GM21576 (cell line): ENCODE measurements around the gene APOA5.
"Not testable (repeated sequence)": the region's sequence is repeated elsewhere in the genome, so short reads cannot be mapped to it uniquely, and the experiment has no call there.

ENCODE experiments used
- ATAC-seq: cut with Tn5 transposase; IDR thresholded peaks from one replicate; pipeline ENCODE4 v1.9.1; 2021; ENCODE audit warnings: mild to moderate bottlenecking, moderate library complexity; ENCODE audit not compliant: unreplicated experiment

The APOA5 gene

GRCh38 chr11:116776522-116776984, 15.1 kb downstream of the APOA5 start:
- no peak for ATAC-seq

DNA sequence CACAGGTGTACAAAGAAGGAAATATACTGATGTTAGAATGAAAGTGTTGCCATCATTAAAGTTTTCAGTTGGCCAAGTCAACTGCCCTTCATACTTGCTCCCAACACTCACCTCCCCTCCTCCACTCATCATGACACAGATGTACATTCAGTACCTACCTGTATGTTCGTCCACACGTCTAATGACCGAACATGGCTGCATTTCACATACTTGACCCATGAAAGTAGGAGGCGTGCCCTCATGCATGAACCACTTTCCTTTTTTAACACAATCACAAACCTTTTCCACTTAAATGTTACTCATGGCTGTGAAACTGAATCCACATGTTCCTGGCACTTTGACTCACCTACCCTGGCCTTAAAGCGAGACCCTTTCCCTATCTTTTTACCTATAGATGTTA, 15.7 kb downstream of the APOA5 start:
- no peak for ATAC-seq

DNA sequence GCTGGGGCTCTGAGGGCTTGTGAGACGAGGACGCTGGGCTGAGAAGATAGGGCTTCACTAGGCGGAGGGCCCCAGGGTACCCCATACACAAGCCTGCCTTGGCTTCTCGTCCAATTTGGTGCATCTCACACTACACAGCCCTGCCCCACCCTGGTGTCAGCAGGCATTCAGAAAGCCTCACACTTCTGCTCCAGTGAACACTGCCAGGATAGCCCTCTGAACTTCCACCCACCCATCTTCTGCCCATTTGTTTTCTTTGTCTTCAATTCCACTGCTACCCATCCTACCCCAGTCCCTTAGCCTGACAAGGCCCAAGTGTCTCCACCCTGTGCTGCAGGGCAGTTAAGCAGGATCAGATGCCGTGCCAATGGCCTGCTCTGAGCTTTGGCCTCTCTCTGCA, 17.0 kb downstream of the APOA5 start:
- no peak for ATAC-seq

DNA sequence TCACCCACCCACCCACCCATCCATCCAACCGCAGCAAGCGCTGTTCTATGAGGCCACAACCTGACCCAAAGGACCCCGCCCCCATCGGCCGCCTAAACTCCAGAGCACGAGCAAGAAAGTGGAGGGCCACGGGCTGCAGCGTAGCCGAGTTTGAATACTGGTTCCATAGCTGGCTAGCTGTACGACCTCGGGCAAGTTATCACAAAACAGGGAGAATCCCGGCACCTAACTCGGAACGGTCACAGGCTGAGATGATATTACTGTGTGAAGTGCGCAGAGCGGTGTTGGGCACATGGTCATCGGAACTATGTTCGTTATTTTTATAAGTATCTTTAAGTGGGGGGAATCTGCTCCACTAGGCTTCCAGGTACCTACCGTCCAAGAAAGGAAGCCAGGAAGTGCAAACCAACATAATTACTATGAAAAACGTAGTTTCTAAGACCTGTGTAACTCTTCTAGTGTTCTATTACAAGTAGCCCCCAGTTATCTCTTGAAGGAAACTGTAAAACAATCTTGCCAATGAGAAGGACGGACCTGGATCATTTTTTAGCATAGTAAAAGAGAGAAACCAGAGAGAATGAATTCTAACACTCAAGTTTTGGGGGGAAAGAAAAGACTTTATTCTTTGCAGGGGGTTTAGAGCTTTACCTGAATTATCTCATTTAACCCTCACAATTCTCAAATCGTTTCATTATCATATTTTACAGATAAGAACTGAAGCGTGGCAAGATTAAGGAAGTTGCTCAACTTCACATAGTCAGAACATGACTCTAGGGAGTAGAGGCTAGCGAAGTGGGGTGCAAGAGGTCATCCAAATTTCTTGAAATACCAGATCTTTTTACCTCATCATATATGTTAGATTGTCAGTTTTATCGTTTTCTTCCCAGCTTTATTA, 18.2 kb downstream of the APOA5 start:
- ATAC-seq: peak; percentile 41

GRCh38 chr11:116772443-116773202, 19.1 kb downstream of the APOA5 start, which contains the start of gene BUD13:
TSS of gene BUD13 (minus strand) at chr11:116772987. CDS start at chr11:116772964, 23 bp downstream.
- peak; percentile 85 for ATAC-seq

GRCh38 chr11:116771935-116772334, 19.7 kb downstream of the APOA5 start:
- ATAC-seq: no peak

- no peak for ATAC-seq
These were observed 29.5 kb downstream of the APOA5 start for GRCh38 chr11:116762132-116762531.

- ATAC-seq: not testable (repeated sequence)
These were observed 35.6 kb downstream of the APOA5 start for GRCh38 chr11:116756044-116756443.

- no peak for ATAC-seq
These were observed 41.5 kb downstream of the APOA5 start for GRCh38 chr11:116750070-116750718.

DNA sequence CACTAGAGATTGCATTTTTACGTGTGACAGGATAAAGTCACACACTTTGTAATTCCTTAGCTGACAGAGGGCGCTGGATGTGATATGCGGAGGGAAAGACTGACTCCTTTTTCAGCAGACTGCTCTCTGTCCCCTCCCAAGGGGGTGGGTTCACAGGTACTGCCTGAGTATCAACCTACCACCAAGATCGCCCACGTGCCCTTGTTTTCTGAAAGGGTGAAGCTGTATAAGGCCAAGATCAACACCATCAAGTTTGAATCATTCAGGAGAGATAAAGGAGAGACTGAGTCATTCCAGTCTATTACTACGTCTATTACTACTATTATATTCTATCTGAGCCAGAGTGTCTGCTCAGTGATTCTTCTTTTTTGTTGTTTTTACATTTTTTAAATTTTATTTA, 49.6 kb downstream of the APOA5 start:
- ATAC-seq: no peak

- ATAC-seq: no peak
These were observed 50.9 kb downstream of the APOA5 start for GRCh38 chr11:116740741-116741140.
